CD4-positive, alpha-beta T cell treated with Interleukin-17A for 4 hours (primary cell): ENCODE measurements around the gene ZNF648.
"Not testable (repeated sequence)": the region's sequence is repeated elsewhere in the genome, so short reads cannot be mapped to it uniquely, and the experiment has no call there.

Experiments used
- DNase-seq: peaks from one replicate; pipeline ENCODE4 v3.0.0-alpha.2; 2020; ENCODE audit warnings: mixed read lengths

ZNF648 gene

GRCh38 chr1:182069028-182069466 lies 7.5 kb upstream of the ZNF648 start:
- peak; percentile 41 for DNase-seq

GRCh38 chr1:182066934-182067333 lies 5.4 kb upstream of the ZNF648 start:
- DNase-seq: no peak

- no peak for DNase-seq
Observed at GRCh38 chr1:182065126-182065845, 3.8 kb upstream of the ZNF648 start.

GRCh38 chr1:182064611-182065010 lies 3.1 kb upstream of the ZNF648 start:
- DNase-seq: no peak

- DNase-seq: no peak
Observed at GRCh38 chr1:182062223-182062622, 711 bp upstream of the ZNF648 start.

GRCh38 chr1:182060877-182061276 lies 635 bp downstream of the ZNF648 start:
- no peak for DNase-seq

- no peak for DNase-seq
Observed at GRCh38 chr1:182059936-182060335, 1.6 kb downstream of the ZNF648 start.

GRCh38 chr1:182056601-182057366 lies 4.7 kb downstream of the ZNF648 start:
- no peak for DNase-seq

- peak; percentile 72 for DNase-seq
Observed at GRCh38 chr1:182054698-182055326, 6.7 kb downstream of the ZNF648 start.

- DNase-seq: no peak
Observed at GRCh38 chr1:182052355-182052754, 9.2 kb downstream of the ZNF648 start.

GRCh38 chr1:182051938-182052337 lies 9.6 kb downstream of the ZNF648 start:
- no peak for DNase-seq

- DNase-seq: no peak
Observed at GRCh38 chr1:182050481-182051448, 10.7 kb downstream of the ZNF648 start.

- DNase-seq: no peak
Observed at GRCh38 chr1:182048562-182048961, 12.9 kb downstream of the ZNF648 start.

- no peak for DNase-seq
Observed at GRCh38 chr1:182046763-182047162, 14.7 kb downstream of the ZNF648 start.

- not testable (repeated sequence) for DNase-seq
Observed at GRCh38 chr1:182045481-182045880, 16.0 kb downstream of the ZNF648 start.

GRCh38 chr1:182041615-182042014 lies 19.9 kb downstream of the ZNF648 start:
- no peak for DNase-seq

GRCh38 chr1:182038220-182038619 lies 23.3 kb downstream of the ZNF648 start:
- DNase-seq: no peak

GRCh38 chr1:182035097-182035770 lies 26.3 kb downstream of the ZNF648 start:
- DNase-seq: peak; percentile 30

- no peak for DNase-seq
Observed at GRCh38 chr1:182032251-182032650, 29.3 kb downstream of the ZNF648 start.

- peak; percentile 99 for DNase-seq
Observed at GRCh38 chr1:182029379-182030331, 31.9 kb downstream of the ZNF648 start.

- DNase-seq: no peak
Observed at GRCh38 chr1:182029002-182029378, 32.5 kb downstream of the ZNF648 start.
